HS-5 (cell line): Measurements from ENCODE around the gene SPACA6.

Experiments used
- DNase-seq: peaks from one replicate; pipeline ENCODE4 v3.0.0-alpha.2; 2012; ENCODE audit warnings: low read depth

Gene SPACA6

DNA sequence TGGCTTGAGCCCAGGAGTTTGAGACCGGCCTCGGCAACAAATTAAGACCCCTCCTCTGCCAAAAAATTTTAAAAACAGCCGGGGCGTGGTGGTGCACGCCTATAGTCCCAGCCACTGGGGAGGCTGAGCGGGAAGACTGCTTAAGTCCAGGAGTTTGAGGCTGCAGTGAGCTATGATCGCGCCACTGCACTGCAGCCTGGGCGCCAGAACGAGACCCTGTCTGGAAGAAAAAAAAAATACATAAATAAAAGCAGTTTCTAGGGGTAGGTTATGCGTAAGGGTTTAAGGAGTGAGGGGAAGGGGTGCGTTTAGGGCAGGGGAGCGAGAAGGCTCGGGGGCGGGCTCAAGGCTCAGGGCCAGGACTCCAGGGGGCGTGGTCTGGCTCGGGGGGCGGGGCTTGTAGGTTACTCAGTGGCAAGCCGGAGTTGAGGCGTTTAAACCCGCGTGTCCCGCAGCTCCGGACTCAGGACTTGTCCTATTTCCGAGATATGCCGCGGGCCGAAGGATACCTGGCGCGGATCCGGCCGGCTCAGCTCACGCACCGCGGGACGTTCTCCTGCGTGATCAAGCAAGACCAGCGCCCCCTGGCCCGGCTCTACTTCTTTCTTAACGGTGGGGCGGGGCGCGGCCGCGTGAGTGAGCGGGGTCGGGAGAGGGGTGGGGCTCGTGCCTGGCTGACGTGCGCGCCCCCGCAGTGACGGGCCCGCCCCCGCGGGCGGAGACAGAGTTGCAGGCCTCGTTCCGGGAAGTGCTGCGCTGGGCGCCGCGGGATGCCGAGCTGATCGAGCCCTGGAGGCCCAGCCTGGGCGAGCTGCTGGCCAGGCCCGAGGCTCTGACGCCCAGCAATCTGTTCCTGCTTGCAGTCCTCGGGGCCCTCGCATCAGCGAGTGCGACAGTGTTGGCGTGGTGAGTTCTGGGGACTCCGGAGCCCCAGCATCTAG is 10.7 kb downstream of the SPACA6 start:
- no peak for DNase-seq

DNA sequence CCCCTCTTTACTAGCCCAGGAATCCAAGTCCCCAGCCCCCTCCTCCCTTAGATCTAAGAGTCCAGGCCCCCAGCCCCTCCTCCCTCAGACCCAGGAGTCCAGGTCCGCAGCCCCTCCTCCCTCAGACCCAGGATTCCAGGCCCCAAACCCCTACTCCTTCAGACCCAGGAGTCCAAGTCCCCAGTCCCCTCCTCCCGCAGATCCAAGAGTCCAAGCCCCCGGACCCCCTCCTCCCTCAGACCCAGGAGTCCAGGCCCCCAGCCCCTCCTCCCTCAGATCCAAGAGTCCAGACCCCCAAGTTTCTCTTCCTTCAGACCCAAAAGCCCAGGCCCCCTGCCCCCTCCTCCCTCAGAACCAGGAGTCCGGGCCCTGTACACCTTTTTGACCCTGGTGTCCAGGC is 11.5 kb downstream of the SPACA6 start:
- DNase-seq = no peak

DNA sequence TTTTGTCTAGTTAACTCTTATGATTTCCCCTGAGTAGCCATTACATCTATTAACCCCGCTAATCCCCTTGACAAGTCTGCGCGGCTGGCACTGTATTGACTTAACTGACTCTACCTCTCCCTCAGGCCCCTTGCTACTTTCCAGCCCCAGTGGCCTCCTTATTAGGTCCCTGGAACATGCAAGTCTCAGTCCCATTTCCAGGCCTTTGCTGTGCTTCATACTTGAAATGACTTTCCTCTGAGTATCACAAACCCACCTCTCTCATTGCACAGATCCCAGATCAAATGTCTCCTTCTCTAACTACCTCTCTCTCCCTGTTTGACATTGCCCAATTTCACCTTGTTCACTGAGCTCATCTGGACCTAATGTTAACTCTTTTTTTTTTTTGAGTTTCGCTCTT is 13.2 kb downstream of the SPACA6 start:
- no peak for DNase-seq

DNA sequence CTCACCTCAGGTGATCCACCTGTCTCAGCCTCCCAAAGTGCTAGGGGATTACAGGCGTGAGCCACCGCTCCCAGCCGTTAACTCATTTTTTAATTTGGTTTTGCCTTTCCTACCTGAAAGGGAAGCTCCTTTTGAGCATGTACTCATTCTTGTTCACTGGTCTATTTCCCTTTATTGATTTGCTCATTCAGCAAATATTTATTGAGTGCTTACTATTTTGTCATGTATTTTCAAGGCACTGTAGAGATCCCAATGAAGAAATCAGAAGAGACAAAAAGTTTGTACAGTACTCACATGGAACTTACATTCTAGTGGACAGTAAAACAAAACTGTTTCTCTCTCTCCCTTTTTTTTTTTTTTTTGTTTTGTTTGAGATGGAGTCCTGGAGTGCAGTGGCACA is 13.8 kb downstream of the SPACA6 start:
- DNase-seq = no peak

DNA sequence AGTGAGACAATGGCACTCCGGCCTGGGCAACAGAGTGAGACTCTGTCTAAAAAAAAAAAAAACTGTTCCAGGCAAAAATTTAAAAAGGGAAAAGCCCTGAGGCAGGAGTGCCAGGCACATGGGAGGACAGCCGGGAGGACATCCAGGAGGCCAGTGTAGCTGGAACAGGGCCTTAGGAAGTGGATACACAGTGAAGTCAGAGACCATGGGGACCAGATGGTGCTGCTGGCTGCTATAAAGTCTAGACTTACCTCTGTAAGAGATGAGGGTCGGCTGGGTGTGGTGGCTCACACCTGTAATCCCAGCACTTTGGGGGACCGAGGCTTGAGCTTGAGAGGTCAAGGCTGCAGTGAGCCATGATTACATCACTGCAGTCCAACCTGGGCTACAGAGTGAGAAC is 15.7 kb downstream of the SPACA6 start:
- DNase-seq = no peak

DNA sequence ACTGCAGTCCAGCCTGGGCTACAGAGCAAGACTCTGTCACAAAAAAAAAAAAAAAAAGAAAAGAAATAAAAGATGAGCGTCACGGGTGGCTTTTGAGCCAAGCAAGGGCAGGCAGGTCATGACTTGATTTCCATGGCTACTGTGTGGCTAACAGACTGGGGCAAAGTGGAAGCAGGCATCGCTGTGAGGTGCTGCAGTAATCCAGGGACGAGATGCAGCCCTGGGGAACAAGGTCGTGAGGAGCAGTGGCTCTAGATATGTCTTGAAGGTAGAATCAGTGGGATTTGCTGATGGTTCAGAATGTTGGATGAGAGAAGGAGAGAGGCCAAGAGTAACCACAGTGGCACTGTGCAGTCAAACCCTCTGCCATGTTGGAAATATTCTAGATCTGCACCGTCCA is 16.4 kb downstream of the SPACA6 start:
- DNase-seq = no peak

DNA sequence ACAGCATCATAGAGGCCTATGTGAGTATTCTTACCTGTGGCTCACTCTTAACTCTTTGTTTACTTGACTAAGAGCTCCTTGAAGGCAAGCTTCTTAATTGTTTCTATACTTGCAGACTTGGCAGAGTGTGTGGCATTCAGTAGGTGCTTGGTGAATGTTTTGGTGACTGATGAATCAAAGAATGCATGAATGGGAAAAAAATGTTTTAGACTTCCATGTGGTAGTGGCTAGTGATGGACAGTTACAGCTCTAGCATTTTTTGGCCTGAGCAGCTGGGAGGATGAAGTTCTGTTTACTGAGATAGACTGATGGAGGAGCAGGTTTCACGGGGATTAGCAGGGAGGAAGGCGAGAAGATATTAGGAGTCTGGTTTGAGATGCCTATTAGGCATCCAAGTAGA is 17.0 kb downstream of the SPACA6 start:
- no peak for DNase-seq

DNA sequence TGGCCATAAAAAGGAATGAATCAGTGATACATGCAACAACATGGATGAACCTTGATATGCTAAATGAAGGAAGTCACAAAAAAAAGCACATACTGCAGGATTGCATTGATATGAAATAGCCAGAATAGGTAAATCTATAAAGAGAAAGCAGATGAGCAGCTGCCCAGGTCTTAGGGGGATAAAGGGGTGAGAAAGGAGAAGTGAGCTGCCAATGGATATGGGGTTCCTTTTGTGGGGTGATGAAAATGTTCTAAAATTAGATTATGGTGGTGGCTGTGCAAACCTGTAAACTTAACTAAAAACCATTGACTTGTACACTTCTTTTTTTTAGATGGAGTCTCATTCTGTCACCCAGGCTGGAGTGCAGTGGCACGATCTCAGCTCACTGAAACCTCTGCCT is 18.6 kb downstream of the SPACA6 start:
- no peak for DNase-seq

DNA sequence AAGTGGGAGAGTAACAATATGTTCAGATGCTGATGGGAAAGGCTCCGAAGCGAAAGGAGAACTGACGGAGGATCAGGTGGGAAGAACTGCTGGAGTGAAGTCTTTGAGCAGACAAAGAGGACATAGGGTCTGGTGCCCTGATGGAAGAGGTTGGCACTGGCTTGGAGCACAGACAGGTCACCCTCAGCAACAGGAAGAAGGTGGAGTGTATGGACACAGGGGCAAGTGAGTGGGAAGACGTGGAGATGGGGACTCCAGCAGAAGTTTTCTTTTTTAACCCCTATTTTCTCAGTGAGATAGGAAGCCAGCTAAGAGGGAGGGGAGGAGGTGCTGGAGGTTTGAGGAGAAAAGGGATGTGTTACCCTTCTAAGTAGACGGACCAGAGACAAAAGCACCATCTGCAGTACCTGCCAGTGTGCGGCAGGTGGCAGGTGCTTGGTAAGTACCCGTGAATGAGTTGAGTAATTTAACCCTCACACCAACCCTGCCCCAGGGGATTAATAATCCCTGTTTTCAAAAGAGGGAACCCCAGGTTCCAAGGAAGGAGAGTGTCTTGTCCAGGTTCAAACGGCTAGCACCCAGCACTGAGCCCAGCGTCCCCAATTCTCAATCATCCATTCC is 19.4 kb downstream of the SPACA6 start:
- DNase-seq = no peak

DNA sequence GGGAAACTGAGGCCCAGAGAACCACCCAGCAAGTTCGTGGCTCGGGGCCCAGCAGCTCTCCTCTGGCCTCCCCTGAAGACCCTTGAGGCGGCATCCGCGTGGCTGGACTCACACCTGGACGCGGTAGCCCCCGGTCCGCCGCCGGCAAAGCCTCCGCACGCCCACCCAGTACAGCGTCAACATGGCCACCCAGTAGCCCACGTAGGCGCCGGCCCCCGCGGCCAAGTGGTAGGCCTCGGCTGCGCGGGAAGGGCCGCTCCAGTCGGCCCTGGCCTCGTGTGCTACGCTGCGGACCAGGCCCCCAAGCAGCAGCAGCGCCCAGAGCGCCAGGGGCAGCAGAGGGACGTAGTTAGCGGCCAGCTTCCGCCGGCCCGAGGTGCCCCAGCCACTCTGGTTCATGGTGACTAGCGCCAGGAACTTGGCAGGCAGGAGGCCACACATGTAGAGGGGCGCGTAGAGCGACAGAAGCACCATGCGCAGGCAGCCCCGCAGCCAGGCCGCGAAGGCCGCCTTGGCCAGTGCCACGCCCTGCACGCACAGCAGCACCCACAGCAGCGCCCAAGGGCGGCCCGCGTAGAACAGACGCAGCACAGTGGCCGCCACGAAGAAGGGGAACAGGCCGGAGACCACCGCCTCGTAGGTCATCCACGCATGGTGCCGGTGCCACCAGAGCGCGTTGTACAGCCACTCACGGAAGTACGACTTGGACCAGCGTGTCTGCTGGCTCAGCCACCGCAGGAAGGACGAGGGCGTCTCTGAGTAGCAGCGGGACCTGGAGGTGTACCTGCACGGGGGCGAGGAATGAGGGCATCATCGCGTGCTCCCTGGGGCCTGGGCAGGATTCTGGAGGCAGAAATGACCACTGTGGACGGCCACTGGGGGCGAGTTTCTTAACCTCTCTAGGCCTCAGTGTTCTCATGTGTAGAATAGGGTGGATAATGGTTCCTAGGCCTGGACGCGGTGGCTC is 20.5 kb downstream of the SPACA6 start:
- no peak for DNase-seq

DNA sequence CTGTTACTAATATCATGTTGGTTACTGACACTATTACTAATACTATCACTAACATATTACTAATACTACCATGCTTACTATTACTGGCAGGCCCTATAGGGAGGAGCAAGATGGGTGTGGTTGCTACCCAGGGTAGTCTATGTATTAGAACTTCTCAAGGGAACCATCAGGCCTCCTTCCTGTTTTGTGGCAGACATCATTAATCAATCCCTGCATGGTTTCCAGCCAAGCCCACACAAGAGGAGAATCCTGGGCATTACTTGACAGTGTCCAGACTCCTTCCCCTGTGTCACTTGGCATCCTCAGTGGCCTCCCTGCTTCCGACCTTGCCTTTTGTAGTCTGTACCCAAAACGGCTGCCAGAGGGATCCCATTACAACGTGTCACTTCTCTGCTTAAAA is 21.7 kb downstream of the SPACA6 start:
- DNase-seq = no peak

DNA sequence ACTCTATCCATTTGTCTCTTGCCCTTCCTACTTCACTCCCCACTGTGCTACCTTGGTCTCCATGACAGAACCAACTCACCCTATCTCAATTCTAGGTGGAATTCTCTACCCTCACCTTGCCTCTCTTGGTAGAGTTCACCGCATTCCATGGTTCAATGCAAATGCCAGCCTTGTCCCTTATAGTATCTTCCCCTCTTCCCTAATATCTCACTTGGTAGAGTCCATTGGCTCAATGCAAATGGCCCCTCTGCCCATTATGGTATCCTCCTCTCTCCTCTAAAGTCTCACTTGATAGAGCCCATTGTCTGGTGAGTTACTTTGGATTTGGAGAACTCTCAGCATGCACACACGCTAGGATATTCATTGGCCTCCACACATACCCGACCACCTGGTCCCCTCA is 22.7 kb downstream of the SPACA6 start:
- no peak for DNase-seq

DNA sequence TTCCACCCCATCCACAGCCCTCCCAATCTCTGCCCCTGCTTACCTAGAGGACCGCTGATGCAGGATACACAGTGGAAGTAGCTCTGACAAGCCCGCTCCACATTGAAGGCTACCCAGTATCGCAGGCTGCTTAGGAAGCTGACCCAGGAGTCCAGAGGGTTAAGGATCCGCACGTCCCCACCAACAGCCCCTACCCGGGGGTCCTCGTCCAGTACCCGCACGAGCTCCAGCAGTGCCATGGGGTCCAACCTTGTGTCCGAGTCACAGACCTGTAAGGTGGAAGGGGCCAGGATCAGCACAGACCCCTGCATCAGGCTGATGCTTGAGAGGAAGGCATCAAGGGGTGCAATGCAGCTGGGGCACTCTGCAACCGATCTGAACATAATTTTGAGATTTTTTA is 23.8 kb downstream of the SPACA6 start:
- DNase-seq = no peak

DNA sequence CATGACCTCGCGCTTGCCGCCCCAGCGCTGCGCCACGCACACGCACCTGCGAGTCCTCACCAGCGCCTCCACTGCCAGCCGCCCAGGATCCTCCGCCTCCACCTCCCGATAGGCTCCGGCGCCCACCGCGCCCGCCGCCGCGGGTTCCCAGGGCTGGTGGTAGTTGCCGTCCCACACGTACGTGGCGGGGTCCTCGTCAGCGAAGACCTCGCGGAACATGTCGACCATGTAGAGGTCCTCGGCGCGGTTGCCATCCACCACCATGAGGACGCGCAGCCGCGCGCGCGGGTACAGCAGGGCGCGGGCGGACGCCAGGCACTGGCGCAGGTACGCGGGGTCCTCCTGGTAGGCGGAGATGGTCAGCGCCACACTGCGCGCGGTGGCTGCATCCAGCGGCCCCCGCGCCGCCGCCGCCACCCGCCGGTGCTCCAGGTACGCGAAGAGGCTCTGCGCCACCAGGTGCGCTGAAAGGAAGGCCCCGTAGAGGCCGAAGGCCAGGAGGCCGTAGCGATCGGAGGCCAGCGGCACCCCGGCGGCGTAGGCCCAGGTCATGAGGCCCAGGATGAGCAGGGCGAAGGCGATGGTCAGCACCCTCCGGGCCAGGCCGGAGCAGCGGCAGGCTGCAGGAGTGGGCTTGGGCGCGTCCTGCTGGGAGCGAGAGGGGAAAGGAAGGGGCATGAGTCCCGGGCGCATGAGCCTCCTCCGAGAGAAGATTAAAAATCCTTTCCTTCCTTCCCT is 26.3 kb downstream of the SPACA6 start:
- no peak for DNase-seq

DNA sequence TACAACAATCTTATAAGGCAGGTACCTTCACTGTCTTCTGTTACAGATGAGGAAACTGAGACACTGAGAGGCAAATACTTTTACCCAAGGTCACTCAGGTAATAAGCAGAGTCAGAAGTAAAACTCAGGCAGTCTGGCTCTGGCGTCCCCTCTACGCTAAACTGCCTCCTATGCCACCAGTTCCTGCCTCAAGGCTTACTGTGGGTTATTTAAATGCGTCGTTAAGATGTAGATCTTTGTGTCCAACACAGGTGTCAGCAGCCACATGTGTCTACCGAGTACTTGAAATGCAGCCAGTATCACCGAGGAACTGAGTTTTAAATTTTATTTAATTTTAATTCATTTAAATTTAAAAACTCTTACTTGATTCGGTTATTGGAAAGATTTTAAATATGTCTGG is 28.8 kb downstream of the SPACA6 start:
- no peak for DNase-seq

DNA sequence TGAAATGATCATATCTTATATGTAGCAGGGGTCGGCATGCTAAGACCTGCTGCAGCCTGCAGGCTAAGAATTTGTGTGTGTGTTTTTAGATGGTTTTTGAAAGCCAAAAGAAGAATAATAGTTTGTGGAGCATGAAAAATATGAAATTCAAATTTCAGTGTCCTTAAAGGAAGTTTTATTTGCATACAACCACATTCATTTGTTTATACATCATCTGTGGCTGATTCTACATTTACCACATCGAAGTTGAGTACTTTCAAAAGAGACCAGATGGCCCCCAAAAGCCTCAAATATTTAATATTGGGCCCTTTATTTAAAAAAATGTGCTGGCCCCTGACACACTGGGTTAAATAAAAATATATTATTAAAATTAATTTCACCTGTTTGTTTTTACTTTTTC is 29.4 kb downstream of the SPACA6 start:
- no peak for DNase-seq

DNA sequence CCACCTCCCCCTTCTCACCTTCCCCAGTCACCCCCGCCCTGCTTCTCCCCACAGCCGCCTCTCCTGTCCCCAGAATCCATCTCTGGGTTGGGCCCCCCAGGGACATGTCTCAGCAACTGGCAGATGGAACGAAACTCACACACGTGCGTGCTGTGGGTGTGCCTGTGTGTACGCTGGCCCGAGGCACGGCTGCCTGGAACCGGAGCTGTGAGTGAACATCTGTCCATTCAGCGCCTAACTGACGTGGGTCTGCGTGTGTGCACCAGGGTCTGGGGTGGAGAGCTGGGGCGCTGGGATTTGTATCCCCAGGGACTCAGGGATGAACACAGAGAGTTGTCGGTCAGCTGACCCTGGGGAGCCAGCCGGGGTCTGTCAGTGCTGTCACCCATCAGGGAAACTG is 31.4 kb downstream of the SPACA6 start:
- DNase-seq = no peak

DNA sequence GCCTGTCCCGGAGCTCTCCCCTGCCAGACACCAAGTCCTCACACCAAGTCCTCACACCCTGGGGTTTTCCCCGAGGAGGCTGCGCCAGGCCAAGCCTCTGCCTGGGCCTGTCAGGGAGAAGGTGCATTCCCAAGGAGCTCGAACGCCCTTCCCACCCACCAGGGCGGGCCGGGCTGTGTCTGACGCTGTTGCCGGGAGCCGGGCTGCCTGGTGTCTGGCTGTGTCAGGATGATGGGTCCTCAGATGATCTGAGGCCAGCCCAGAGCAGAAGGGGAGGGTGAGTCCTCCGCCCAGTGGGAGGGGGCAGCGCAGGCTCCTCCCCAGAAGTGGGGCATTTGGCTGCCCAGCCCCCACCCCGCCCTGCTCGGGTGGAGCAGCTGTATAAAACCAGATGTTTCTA is 32.9 kb downstream of the SPACA6 start:
- no peak for DNase-seq

DNA sequence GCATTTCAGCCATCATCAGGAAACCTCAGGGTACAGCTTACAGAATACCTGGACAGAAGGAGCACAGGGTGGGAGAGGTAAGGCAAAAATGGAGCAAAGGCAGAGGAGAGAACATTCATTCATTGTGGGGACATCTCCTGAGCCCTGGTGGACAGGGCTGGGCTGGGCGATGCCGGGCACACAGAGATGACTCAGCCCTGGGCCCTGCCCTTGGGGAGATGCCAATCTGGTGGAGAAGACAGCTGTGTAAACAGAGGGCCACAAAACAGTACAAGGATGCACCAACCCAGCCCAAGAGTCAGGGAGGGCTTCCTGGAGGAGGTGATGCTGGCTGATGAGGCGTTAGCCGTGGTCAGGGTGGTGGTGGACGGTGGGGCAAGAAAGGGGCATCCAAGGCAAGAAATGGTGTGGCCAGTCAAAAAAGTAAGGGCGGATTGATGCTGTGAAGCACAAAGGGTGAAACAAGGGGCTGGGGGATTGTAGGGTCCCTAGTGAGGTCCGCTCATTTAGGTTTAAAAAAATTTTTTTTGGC is 34.3 kb downstream of the SPACA6 start:
- no peak for DNase-seq

DNA sequence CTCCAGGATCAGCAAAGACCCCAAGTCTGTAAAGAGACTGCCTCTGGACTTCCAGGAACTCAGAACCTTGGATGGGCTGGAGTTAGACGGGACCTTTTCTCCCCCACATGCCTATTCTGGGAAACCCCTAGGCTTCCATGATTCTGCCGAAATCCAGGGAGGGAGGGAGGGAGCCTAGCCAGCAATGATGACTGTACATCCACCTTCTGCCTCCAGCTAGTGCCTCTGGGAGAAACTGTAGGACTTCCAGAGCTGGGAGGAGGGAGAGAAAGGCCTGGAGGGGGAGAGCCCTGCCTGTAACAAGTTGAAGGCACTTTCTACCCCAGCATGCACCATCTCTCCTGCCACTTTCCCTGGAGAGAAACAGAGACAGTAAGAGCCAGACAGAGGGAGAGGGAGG is 36.7 kb downstream of the SPACA6 start:
- DNase-seq = no peak

DNA sequence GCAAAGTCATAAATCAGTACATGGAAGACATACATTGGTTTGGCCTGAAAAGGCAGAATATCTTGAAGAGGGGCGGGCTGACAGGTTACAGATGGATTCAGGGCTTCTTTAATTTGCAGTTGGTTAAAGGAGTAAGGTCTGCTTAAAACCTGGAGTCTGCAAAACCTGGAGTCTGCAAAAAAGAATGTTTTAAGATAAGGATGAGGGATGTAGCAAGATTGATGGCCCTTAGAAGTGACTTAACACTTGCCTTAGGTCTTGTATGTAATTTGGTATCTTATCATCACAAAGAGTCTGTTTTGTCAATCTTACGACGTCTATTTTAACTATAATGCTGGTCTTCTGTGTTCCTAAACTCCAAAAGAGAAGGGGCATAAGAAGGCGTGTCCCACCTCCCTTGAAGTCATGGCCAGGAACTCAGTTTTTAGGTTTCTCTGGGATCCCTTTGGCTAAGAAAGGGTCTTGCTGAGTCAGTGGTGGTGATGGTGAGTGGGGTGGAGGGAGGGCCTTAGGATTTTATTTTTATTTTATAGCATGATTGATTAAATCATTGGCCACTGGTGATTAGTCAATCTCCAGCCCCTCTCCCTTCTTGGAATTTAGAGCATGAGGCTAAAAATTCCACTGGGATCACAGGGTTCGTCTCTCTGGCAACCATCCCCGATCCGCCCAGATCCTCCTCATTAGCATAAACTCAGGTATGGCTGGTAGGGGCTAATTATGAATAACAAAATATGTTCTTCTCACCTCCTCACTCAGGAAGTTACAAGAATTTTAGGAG is 40.8 kb downstream of the SPACA6 start:
- no peak for DNase-seq
